Osteoblast (primary cell): ENCODE data around the gene POLR2L. TPM values are rescaled to one million over a fixed set of nuclear protein-coding genes. Genes with fewer than 3 reads are reported as not detected.

Source experiments
- DNase-seq: peaks from one replicate; pipeline ENCODE4 v3.0.0; 2011; ENCODE audit warnings: low spot score, mixed read lengths; ENCODE audit not compliant: insufficient read length; ENCODE audit errors: missing footprints
- H2AFZ ChIP-seq: 2 replicates; pipeline ENCODE4 v1.6.0; 2011; ENCODE audit warnings: mild to moderate bottlenecking, low read length
- H3K27ac ChIP-seq: 2 replicates; pipeline ENCODE4 v1.5.1; 2011; ENCODE audit warnings: mild to moderate bottlenecking, low read depth, low read length, moderate library complexity
- H3K27me3 ChIP-seq: 2 replicates; pipeline ENCODE4 v1.6.0; 2012; ENCODE audit warnings: mild to moderate bottlenecking, control low read depth, inconsistent platforms, low read length, moderate library complexity; ENCODE audit not compliant: insufficient read depth
- H3K36me3 ChIP-seq: 2 replicates; pipeline ENCODE4 v1.5.1; 2011; ENCODE audit warnings: mild to moderate bottlenecking, low read length, control low read depth, moderate library complexity; ENCODE audit not compliant: insufficient read depth
- H3K4me1 ChIP-seq: 2 replicates; pipeline ENCODE4 v1.5.1; 2011; ENCODE audit warnings: mild to moderate bottlenecking, low read length, control low read depth, moderate library complexity; ENCODE audit not compliant: insufficient read depth
- H3K4me2 ChIP-seq: 2 replicates; pipeline ENCODE4 v1.6.0; 2011; ENCODE audit warnings: mild to moderate bottlenecking, low read length; ENCODE audit not compliant: insufficient read depth
- H3K4me3 ChIP-seq: fragments of 200-600 bp; sonication (generic); 3 replicates; pipeline ENCODE4 v1.5.1; 2012; ENCODE audit warnings: mild to moderate bottlenecking, low read length, inconsistent platforms; ENCODE audit not compliant: insufficient read depth
- H3K79me2 ChIP-seq: 2 replicates; pipeline ENCODE4 v1.6.0; 2012; ENCODE audit warnings: mild to moderate bottlenecking, low read length, control low read depth, inconsistent platforms; ENCODE audit not compliant: insufficient read depth
- H3K9me3 ChIP-seq: 2 replicates; pipeline ENCODE4 v1.5.1; 2011; ENCODE audit warnings: low read depth, low read length, control low read depth
- H4K20me1 ChIP-seq: 2 replicates; pipeline ENCODE4 v1.6.0; 2012; ENCODE audit warnings: mild to moderate bottlenecking, low read length, control low read depth; ENCODE audit not compliant: insufficient read depth
- CTCF ChIP-seq: IDR thresholded peaks from 2 replicates; pipeline ENCODE4 v1.5.1; 2011; ENCODE audit warnings: mild to moderate bottlenecking, low read depth, low read length, moderate library complexity; ENCODE audit errors: extremely low read depth
- total RNA-seq: library from RNA; depleted of rRNA; stranded (reverse); fragments of >200 nt; gene quantifications from 2 replicates; pipeline ENCODE4 v1.2.3, GENCODE V29; 2012

Gene POLR2L
- total RNA-seq, 1 donor = 60.8 TPM

DNA sequence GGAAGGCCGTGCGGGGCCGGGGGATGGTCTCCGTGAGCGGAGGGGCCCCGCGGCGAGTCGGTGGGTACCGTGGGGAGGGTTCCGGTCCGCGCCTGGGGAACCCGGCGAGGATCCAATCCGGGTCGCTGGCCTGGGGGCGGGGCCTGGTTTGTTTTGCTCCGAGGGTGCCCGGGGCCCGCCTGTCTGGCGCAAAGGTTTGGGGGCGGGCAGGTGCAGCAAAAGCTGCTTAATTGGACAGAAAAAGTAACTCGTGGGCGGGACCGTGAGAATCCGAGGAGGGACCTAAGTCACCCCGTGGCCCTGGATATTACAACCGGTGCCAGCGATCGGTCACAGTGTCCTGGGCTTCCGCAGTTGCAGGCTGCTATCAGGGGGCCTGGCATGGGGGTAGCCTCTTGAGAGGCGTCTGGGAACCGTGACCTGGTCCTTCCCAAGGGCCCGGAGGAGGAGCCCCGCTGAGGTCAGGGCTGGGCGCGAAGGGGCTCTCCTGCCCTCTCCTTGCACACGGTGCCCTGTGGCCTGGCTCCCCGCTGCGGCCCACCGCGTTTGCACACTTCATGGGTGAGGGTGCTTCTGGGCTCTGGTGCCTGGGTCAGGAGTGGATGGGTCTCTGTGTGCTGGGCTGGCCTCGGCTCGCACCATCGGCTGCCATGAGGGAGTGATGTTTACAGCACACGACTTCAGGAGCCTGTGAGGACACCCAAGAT lies 22.2 kb downstream of the POLR2L start:
- peak overlapping the region; percentile 13 for H3K27ac ChIP-seq
- H3K79me2 ChIP-seq = peaks cover 31% of the 10 kb centered on the region
- H2AFZ ChIP-seq = no peak overlapping the region
- DNase-seq = peak; percentile 96
- peaks cover 12% of the 10 kb centered on the region for H3K36me3 ChIP-seq
- H3K4me3 ChIP-seq = peak overlapping the region; percentile 89
- H3K4me1 ChIP-seq = peaks cover 28% of the 10 kb centered on the region
- peaks cover 30% of the 10 kb centered on the region for H4K20me1 ChIP-seq
- no peak for TF ChIP-seq CTCF
- H3K27me3 ChIP-seq = no peaks in the 10 kb centered on the region
- H3K9me3 ChIP-seq = no peaks in the 10 kb centered on the region
- H3K4me2 ChIP-seq = peak overlapping the region; percentile 88

DNA sequence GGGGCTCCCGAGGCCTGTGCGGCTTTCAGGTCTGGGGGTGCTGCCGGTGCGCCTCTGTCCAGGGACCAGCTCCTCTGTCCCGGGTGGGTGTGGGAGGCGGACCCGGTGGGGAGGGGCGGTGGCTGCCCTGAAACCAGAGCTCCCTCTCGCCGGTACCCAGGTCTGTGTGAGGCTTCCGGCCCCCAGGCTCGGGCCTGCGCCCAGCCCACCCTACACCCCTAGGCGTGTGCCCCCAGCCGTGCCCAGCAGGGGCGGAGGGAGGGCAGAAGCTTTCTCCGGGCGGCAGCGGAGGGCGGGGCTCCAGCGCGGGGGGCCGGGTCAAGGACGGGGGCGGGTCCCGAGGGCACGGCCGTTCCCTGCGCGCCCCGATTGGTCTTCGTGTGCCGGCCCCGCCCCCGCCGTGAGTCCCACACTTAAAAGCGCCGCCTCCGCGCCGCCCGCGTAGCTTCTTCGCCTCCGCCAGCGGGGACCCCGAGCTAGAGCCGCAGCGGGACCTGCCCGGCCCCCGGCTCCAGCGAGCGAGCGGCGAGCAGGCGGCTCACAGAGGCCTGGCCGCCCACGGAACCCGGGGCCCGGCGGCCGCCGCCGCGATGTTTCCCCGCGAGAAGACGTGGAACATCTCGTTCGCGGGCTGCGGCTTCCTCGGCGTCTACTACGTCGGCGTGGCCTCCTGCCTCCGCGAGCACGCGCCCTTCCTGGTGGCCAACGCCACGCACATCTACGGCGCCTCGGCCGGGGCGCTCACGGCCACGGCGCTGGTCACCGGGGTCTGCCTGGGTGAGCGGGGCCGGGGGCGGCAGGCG lies 23.0 kb downstream of the POLR2L start:
- peak overlapping the region; percentile 88 for H3K4me2 ChIP-seq
- H3K27me3 ChIP-seq = no peaks in the 10 kb centered on the region
- H4K20me1 ChIP-seq = peaks cover 29% of the 10 kb centered on the region
- no peak for TF ChIP-seq CTCF
- peak overlapping the region; percentile 89 for H3K4me3 ChIP-seq
- peak overlapping the region; percentile 51 for H2AFZ ChIP-seq
- H3K27ac ChIP-seq = peak overlapping the region; percentile 81
- H3K4me1 ChIP-seq = peaks cover 28% of the 10 kb centered on the region
- peaks cover 5% of the 10 kb centered on the region for H3K36me3 ChIP-seq
- DNase-seq = peak; percentile 100
- H3K79me2 ChIP-seq = peaks cover 31% of the 10 kb centered on the region
- H3K9me3 ChIP-seq = no peaks in the 10 kb centered on the region

DNA sequence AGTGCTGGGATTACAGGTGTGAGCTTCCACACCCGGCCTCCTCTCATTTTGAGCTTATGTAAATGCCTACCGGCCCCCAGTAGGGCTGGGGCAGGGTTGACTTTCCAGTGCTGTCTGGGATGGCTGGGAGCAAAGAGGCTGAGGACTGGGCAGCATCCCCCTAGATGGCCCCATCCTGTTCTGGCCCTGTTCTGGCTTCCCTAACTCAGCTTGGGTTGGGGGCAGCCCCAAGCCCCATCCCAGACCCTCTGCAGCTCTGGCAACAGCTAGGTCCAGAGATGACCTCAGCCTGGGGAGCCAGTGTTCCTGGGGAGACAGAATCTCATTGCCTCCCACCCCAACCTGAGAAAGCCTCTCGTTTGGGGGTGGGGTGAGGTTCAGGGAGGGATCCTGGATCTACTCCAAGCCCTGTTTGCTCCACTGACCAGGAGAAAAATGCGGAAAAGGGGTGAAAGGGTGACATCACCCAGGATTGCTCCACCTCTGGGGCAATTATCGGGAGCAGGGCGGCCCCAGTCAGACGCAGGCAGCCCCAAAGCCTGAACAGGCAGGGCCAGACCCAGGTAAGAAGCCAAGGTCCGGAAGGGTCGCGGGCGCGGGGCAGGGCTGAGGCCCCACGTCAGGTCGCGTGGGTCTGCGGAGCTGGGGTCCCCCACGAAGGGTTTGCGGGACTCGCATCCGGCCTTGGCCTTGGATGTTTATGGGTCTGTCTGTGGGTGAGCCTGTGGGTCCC lies 23.8 kb downstream of the POLR2L start, which contains the start of gene PNPLA2:
Gene PNPLA2 (plus strand): TSS at position 519 of the 733 bp plus-strand sequence. CDS start 805 bp downstream, outside the sequence.
- no peak for DNase-seq
- peak within 1 kb of the TSS; percentile 89 for H3K4me3 ChIP-seq

More for the DNA sequence above, 23.8 kb downstream of the POLR2L start, which contains the start of gene PNPLA2:
- H3K4me2 ChIP-seq = peak within 1 kb of the TSS; percentile 88
- peaks cover 31% of the 10 kb centered on the region for H3K79me2 ChIP-seq
- peak within 1 kb of the TSS; percentile 81 for H3K27ac ChIP-seq
- peaks cover 8% of the 10 kb centered on the region for H3K36me3 ChIP-seq
- H3K4me1 ChIP-seq = peaks cover 28% of the 10 kb centered on the region
- peaks cover 26% of the 10 kb centered on the region for H4K20me1 ChIP-seq
- H3K27me3 ChIP-seq = no peaks in the 10 kb centered on the region
- H2AFZ ChIP-seq = peak within 1 kb of the TSS; percentile 51
- no peaks in the 10 kb centered on the region for H3K9me3 ChIP-seq
- no peak for TF ChIP-seq CTCF
